Keratinocyte (primary cell): ENCODE measurements around the gene CCDC178. TPM values are rescaled to one million over a fixed set of nuclear protein-coding genes. Genes with fewer than 3 reads are reported as not detected.

Experiments
- DNase-seq: peaks from one replicate; pipeline ENCODE4 v3.0.0-alpha.2; 2011; ENCODE audit warnings: low read depth, missing footprints, low spot score
- FAIRE-seq: peaks from 2 replicates; lab custom pipeline; 2011; peaks lifted over from hg19 to GRCh38; lab: Jason Lieb, UNC
- H2AFZ ChIP-seq: 2 replicates; pipeline ENCODE4 v1.6.0; 2012; ENCODE audit warnings: low read length, control low read depth, inconsistent platforms; ENCODE audit not compliant: control insufficient read depth
- H3K27ac ChIP-seq: 2 replicates; pipeline ENCODE4 v1.5.1; 2011; ENCODE audit warnings: low read length; ENCODE audit not compliant: control insufficient read depth, insufficient read depth
- H3K27me3 ChIP-seq: 3 replicates; pipeline ENCODE4 v1.6.0; 2011; ENCODE audit warnings: low read length; ENCODE audit not compliant: control insufficient read depth, insufficient read depth; ENCODE audit errors: extremely low read depth
- H3K36me3 ChIP-seq, 2 experiments: 2 replicates in 1 of 2; 3 replicates in 1 of 2; pipeline ENCODE4 v1.5.1; 2011; ENCODE audit warnings: low read length in 2 of 2, mild to moderate bottlenecking in 1 of 2; ENCODE audit not compliant: control insufficient read depth in 2 of 2, insufficient read depth in 2 of 2; ENCODE audit errors: extremely low read depth in 1 of 2
- H3K4me1 ChIP-seq: 3 replicates; pipeline ENCODE4 v1.5.1; 2011; ENCODE audit warnings: low read length; ENCODE audit not compliant: control insufficient read depth, insufficient read depth; ENCODE audit errors: extremely low read depth
- H3K4me2 ChIP-seq: 3 replicates; pipeline ENCODE4 v1.6.0; 2011; ENCODE audit warnings: low read depth, low read length; ENCODE audit not compliant: control insufficient read depth, insufficient read depth; ENCODE audit errors: extremely low read depth
- H3K4me3 ChIP-seq, 3 experiments: fragments of 200-600 bp in 1 of 3; sonication (generic) in 1 of 3; 2 replicates in 2 of 3; 3 replicates in 1 of 3; pipeline ENCODE4 v1.5.1; 2011 to 2016; ENCODE audit warnings: low read length in 3 of 3, mild to moderate bottlenecking in 3 of 3, control low read depth in 2 of 3, inconsistent platforms in 1 of 3, low read depth in 1 of 3, mixed read lengths in 1 of 3, mixed run types in 1 of 3, moderate library complexity in 1 of 3; ENCODE audit not compliant: control insufficient read depth in 2 of 3, insufficient read depth in 2 of 3; ENCODE audit errors: extremely low read depth in 1 of 3
- H3K79me2 ChIP-seq: 2 replicates; pipeline ENCODE4 v1.6.0; 2012; ENCODE audit warnings: low read length; ENCODE audit not compliant: control insufficient read depth, insufficient read depth
- H3K9ac ChIP-seq: 3 replicates; pipeline ENCODE4 v1.6.0; 2011; ENCODE audit warnings: low read length; ENCODE audit not compliant: control insufficient read depth, insufficient read depth; ENCODE audit errors: extremely low read depth
- H3K9me1 ChIP-seq: 3 replicates; pipeline ENCODE4 v1.6.0; 2011; ENCODE audit warnings: low read length; ENCODE audit not compliant: control insufficient read depth, insufficient read depth; ENCODE audit errors: extremely low read depth
- H3K9me3 ChIP-seq: 2 replicates; pipeline ENCODE4 v1.5.1; 2012; ENCODE audit warnings: low read depth, low read length; ENCODE audit not compliant: control insufficient read depth
- H4K20me1 ChIP-seq: 3 replicates; pipeline ENCODE4 v1.6.0; 2011; ENCODE audit warnings: low read length; ENCODE audit not compliant: control insufficient read depth, insufficient read depth; ENCODE audit errors: extremely low read depth
- EZH2 ChIP-seq: IDR thresholded peaks from one replicate; pipeline ENCODE4 v1.6.1; 2012; ENCODE audit warnings: inconsistent platforms, mild to moderate bottlenecking, low read length, moderate library complexity
- dilution Hi-C: fragments of 300-500 bp; cut with MboI; formaldehyde crosslinking; loops from one replicate; pipeline ENCODE4 v1.7.0; 2020; ENCODE audit warnings: low sequenced_read_pairs; ENCODE audit not compliant: extremely low pct_ligation_motif_present
- polyA plus RNA-seq, 5 experiments: library from polyadenylated mRNA; depleted of rRNA in 3 of 5; stranded (reverse) in 3 of 5; stranded (forward) in 1 of 5; unstranded in 1 of 5; fragments of >200 nt; gene quantifications; 1 replicate in 1 of 5; 2 replicates in 3 of 5; 3 replicates in 1 of 5; pipeline versions ENCODE4 v1.2.1 to v1.2.3, GENCODE V29; 2011 to 2012; ENCODE audit warnings: missing spikeins in 2 of 5, low read depth in 1 of 5, low replicate concordance in 1 of 5
- TF ChIP-seq, protein P1 (sequence below), 3 experiments: IDR thresholded peaks in 1 of 3; conservative IDR thresholded peaks in 1 of 3; optimal IDR thresholded peaks in 1 of 3; 2 replicates in 2 of 3; 3 replicates in 1 of 3; pipeline versions ENCODE3 to v1.5.1; 2011; ENCODE audit warnings: low read length in 3 of 3, mild to moderate bottlenecking in 3 of 3, moderate library complexity in 2 of 3, control low read depth in 1 of 3, inconsistent platforms in 1 of 3; ENCODE audit not compliant: insufficient read depth in 2 of 3; ENCODE audit errors: extremely low read depth in 1 of 3

CCDC178 gene
- polyA plus RNA-seq, 1 donor (not counting 4 experiments of a cell fraction or from before 2014, with no cell fraction given): 0.14 TPM

DNA sequence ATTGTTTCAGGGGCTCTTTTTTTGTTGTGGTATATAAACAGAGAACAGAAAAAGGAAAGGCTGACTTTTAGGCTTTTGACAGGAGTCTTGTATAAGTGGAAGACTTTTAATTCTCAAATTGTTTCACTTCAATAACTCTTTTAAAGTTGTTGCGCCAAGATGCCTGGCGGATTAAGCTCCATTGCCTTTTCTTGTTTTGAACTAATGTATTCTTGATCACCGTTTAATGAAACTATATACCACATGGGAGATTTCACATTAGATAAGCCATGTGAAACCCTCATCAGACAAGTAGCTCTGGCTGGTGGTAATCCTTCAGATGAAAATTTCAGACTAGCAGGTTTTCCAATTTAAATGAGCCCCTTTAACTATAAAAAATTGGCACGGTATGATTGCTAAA lies 257.4 kb downstream of the CCDC178 start:
- H3K36me3 ChIP-seq: no peaks in the 10 kb centered on the region
- H3K9me3 ChIP-seq: no peaks in the 10 kb centered on the region
- H3K27ac ChIP-seq: no peak overlapping the region
- H3K9ac ChIP-seq: no peak overlapping the region
- H3K4me1 ChIP-seq: no peaks in the 10 kb centered on the region
- no peak for TF ChIP-seq EZH2
- TF ChIP-seq, protein P1, sequence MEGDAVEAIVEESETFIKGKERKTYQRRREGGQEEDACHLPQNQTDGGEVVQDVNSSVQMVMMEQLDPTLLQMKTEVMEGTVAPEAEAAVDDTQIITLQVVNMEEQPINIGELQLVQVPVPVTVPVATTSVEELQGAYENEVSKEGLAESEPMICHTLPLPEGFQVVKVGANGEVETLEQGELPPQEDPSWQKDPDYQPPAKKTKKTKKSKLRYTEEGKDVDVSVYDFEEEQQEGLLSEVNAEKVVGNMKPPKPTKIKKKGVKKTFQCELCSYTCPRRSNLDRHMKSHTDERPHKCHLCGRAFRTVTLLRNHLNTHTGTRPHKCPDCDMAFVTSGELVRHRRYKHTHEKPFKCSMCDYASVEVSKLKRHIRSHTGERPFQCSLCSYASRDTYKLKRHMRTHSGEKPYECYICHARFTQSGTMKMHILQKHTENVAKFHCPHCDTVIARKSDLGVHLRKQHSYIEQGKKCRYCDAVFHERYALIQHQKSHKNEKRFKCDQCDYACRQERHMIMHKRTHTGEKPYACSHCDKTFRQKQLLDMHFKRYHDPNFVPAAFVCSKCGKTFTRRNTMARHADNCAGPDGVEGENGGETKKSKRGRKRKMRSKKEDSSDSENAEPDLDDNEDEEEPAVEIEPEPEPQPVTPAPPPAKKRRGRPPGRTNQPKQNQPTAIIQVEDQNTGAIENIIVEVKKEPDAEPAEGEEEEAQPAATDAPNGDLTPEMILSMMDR (optimal IDR thresholded peaks at IDR 0.05 in 1 of 3, IDR thresholded peaks at IDR 0.05 in 1 of 3, conservative IDR thresholded peaks at IDR 0.05 in 1 of 3; ENCODE audit: extremely low read depth in 1 of 3, insufficient read depth in 2 of 3, low read length in 3 of 3): no peak
- no peaks in the 10 kb centered on the region for H3K79me2 ChIP-seq
- H3K4me3 ChIP-seq: no peak overlapping the region
- H2AFZ ChIP-seq: no peak overlapping the region
- DNase-seq: no peak
- dilution Hi-C loops: no loop called here
- H3K27me3 ChIP-seq: no peaks in the 10 kb centered on the region
- no peaks in the 10 kb centered on the region for H3K9me1 ChIP-seq
- H3K4me2 ChIP-seq: no peak overlapping the region
- no peak for FAIRE-seq
- no peaks in the 10 kb centered on the region for H4K20me1 ChIP-seq

DNA sequence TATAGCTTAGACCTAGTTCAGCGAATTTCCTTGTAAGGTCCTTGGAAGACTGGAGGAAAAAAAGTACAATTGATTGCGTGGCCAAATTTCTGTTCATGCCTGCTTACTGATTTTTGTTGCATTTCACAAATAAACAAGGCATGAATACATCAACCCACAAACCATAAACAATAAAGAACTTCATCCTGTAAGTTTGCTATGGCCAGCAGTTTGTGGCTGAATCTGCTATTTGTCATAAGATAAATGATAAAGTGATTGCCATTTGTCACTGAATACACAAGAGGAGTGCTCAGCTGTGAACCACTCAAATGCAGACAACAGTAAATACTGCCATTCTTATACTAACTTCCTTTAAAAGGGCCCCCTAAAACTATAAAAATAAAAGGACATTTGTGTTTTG lies 259.5 kb downstream of the CCDC178 start:
- H3K4me2 ChIP-seq: no peak overlapping the region
- DNase-seq: no peak
- H3K27me3 ChIP-seq: no peaks in the 10 kb centered on the region
- H3K27ac ChIP-seq: no peak overlapping the region
- H4K20me1 ChIP-seq: no peaks in the 10 kb centered on the region
- no peak for FAIRE-seq
- H3K9me1 ChIP-seq: no peaks in the 10 kb centered on the region
- dilution Hi-C loops: no loop called here
- H2AFZ ChIP-seq: no peak overlapping the region
- no peaks in the 10 kb centered on the region for H3K79me2 ChIP-seq
- no peak overlapping the region for H3K4me3 ChIP-seq
- no peak overlapping the region for H3K9ac ChIP-seq
- no peaks in the 10 kb centered on the region for H3K9me3 ChIP-seq
- TF ChIP-seq EZH2: no peak
- TF ChIP-seq, protein P1 (optimal IDR thresholded peaks at IDR 0.05 in 1 of 3, IDR thresholded peaks at IDR 0.05 in 1 of 3, conservative IDR thresholded peaks at IDR 0.05 in 1 of 3; ENCODE audit: extremely low read depth in 1 of 3, insufficient read depth in 2 of 3, low read length in 3 of 3): no peak
- no peaks in the 10 kb centered on the region for H3K4me1 ChIP-seq
- H3K36me3 ChIP-seq: no peaks in the 10 kb centered on the region
